ENCODE data around the gene CDH2. TPM values are rescaled to one million over a fixed set of nuclear protein-coding genes. Genes with fewer than 3 reads are reported as not detected.

The CDH2 gene
- total RNA-seq, 1 experiment from 2014 or later: 36.2 TPM

GRCh38 chr18:28030458-28030857, 146.5 kb downstream of the CDH2 start:
- WGBS (ENCODE audit: extremely low coverage, insufficient read length, low lambda C conversion rate): no CpG with 5 or more reads among the region's 1 CpG
- no peak overlapping the region for H3K27ac Mint-ChIP-seq
- Histone ChIP-seq H3K9ac (ENCODE audit: extremely low read depth, insufficient read length, low read length) (no peak overlapping the region), H2BK5ac (ENCODE audit: insufficient read length, low read length) (no peak overlapping the region), H3K14ac (ENCODE audit: insufficient read depth, low read length) (no peak overlapping the region), H2AK5ac (ENCODE audit: insufficient read length, low read length) (no peak overlapping the region), H3K9me3 (ENCODE audit: control insufficient read depth, low read depth, low read length) (no peaks in the 10 kb centered on the region), H4K5ac (ENCODE audit: insufficient read length, low read depth, low read length) (no peak overlapping the region), H2BK15ac (ENCODE audit: low read depth, low read length) (no peak overlapping the region), H3K56ac (ENCODE audit: insufficient read length, low read depth, low read length) (no peak overlapping the region), H2BK120ac (ENCODE audit: low read depth, low read length, poor library complexity, severe bottlenecking) (no peak overlapping the region), H3K4ac (ENCODE audit: low read depth, low read length) (no peak overlapping the region), H3K23ac (ENCODE audit: insufficient read length, low read depth, low read length) (no peak overlapping the region), H3K18ac (ENCODE audit: insufficient read length, low read depth, low read length) (no peak overlapping the region), H2AFZ (ENCODE audit: low read length) (no peak overlapping the region), H3K27ac (ENCODE audit: insufficient read length, low read depth, low read length) (no peak overlapping the region), H4K8ac (replicated peaks; ENCODE audit: insufficient read length, low read depth, low read length) (no peak overlapping the region), H4K20me1 (ENCODE audit: control insufficient read depth, insufficient read depth, insufficient read length) (no peaks in the 10 kb centered on the region), H3T11ph (ENCODE audit: low read length) (no peak overlapping the region), H3K27me3 (ENCODE audit: insufficient read depth, low read length) (no peaks in the 10 kb centered on the region), H2BK12ac (ENCODE audit: insufficient read length, low read depth, low read length) (no peak overlapping the region), H3K4me1 (ENCODE audit: insufficient read depth, low read length) (no peaks in the 10 kb centered on the region), H2BK20ac (ENCODE audit: low read depth, low read length, poor library complexity, severe bottlenecking) (no peak overlapping the region), H3K79me2 (ENCODE audit: insufficient read depth, low read length) (no peaks in the 10 kb centered on the region), H4K91ac (ENCODE audit: insufficient read length, low read depth, low read length) (no peak overlapping the region), H3K23me2 (ENCODE audit: insufficient read length, low read depth, low read length, poor library complexity, severe bottlenecking) (no peaks in the 10 kb centered on the region), H3K4me2 (ENCODE audit: insufficient read depth, insufficient read length, low read length) (no peak overlapping the region), H3K79me1 (ENCODE audit: insufficient read depth, low read depth, low read length, poor library complexity, severe bottlenecking) (no peaks in the 10 kb centered on the region)
- no peaks in the 10 kb centered on the region for H3K27me3 Mint-ChIP-seq (ENCODE audit: low read depth)
- no peak for DNase-seq
- H3K4me1 Mint-ChIP-seq: peaks cover 10 to 14% of the 10 kb centered on the region in 2 experiments
- no peaks in the 10 kb centered on the region for H3K36me3 Mint-ChIP-seq (ENCODE audit: insufficient read depth in 1 of 3, low read depth in 3 of 3)
- H3K4me3 Mint-ChIP-seq: no peak overlapping the region
- no peak for TF ChIP-seq CTCF (conservative IDR thresholded peaks at IDR 0.05)
- no peaks in the 10 kb centered on the region for H3K9me3 Mint-ChIP-seq
